Measurements from ENCODE around the gene NTM. TPM values are rescaled to one million over a fixed set of nuclear protein-coding genes. Genes with fewer than 3 reads are reported as not detected.

NTM gene
- total and polyA plus RNA-seq, 4 experiments from 2014 or later, result not detected

GRCh38 chr11:131537748-131538147, 167.3 kb downstream of the NTM start:
- POLR2A ChIA-PET (ENCODE audit: partially characterized antibody), result no interaction called here
- no peaks in the 10 kb centered on the region for H3K36me3 ChIP-seq (ENCODE audit: insufficient read depth, low read length)
- H3K27ac Mint-ChIP-seq, result no peak overlapping the region
- no peak overlapping the region for H3K4me3 Mint-ChIP-seq
- H3K4me1 Mint-ChIP-seq, result no peaks in the 10 kb centered on the region
- intact Hi-C loops (cut with micrococcal nuclease), result no loop called here
- no peaks in the 10 kb centered on the region for H3K4me1 ChIP-seq (ENCODE audit: insufficient read depth, low read length)
- H3K4me3 ChIP-seq (ENCODE audit: low read length in 2 of 2), result no peak overlapping the region
- no peak for DNase-seq
- H3K27me3 Mint-ChIP-seq, result peaks cover 0 to 3% of the 10 kb centered on the region in 2 donors
- H3K27ac ChIP-seq (ENCODE audit: low read depth, low read length), result no peak overlapping the region
- H3K9me3 Mint-ChIP-seq, result peaks cover 0 to 8% (median 2%) of the 10 kb centered on the region in 8 donors
- no peaks in the 10 kb centered on the region for H3K36me3 Mint-ChIP-seq
- no peaks in the 10 kb centered on the region for H3K9me3 ChIP-seq (ENCODE audit: control insufficient read depth in 1 of 2, low read length in 2 of 2)
- CTCF ChIA-PET (ENCODE audit: partially characterized antibody), result no interaction called here
- H3K27me3 ChIP-seq (ENCODE audit: insufficient read depth, low read length), result no peaks in the 10 kb centered on the region

- ChIA-PET POLR2A (ENCODE audit: partially characterized antibody) (no interaction called here), CTCF (ENCODE audit: partially characterized antibody) (interaction anchor here (0.6 kb wide), 1 partner anchor 11 kb away, joined by 3 read pairs; no protein-coding TSS in a partner anchor)
- Mint-ChIP-seq H3K9me3 (peaks cover 0 to 8% (median 2%) of the 10 kb centered on the region in 8 donors), H3K36me3 (no peaks in the 10 kb centered on the region), H3K4me3 (no peak overlapping the region), H3K27ac (no peak overlapping the region), H3K4me1 (no peaks in the 10 kb centered on the region), H3K27me3 (peaks cover 0 to 5% of the 10 kb centered on the region in 2 donors)
- H3K36me3 ChIP-seq (ENCODE audit: insufficient read depth, low read length), result no peaks in the 10 kb centered on the region
- no peak overlapping the region for H3K4me3 ChIP-seq (ENCODE audit: low read length in 2 of 2)
- no peaks in the 10 kb centered on the region for H3K9me3 ChIP-seq (ENCODE audit: control insufficient read depth in 1 of 2, low read length in 2 of 2)
- no peak overlapping the region for H3K27ac ChIP-seq (ENCODE audit: low read depth, low read length)
- no peak for DNase-seq
- intact Hi-C loops (cut with micrococcal nuclease), result no loop called here
- no peaks in the 10 kb centered on the region for H3K27me3 ChIP-seq (ENCODE audit: insufficient read depth, low read length)
- no peaks in the 10 kb centered on the region for H3K4me1 ChIP-seq (ENCODE audit: insufficient read depth, low read length)
These were observed 167.9 kb downstream of the NTM start for GRCh38 chr11:131538322-131538721.

- peaks cover 0 to 6% of the 10 kb centered on the region in 2 donors for H3K27me3 Mint-ChIP-seq
- no peak overlapping the region for H3K4me3 Mint-ChIP-seq
- Histone ChIP-seq H3K27me3 (ENCODE audit: insufficient read depth, low read length) (no peaks in the 10 kb centered on the region), H3K4me3 (ENCODE audit: low read length in 2 of 2) (no peak overlapping the region), H3K27ac (ENCODE audit: low read depth, low read length) (no peak overlapping the region), H3K9me3 (ENCODE audit: control insufficient read depth in 1 of 2, low read length in 2 of 2) (no peaks in the 10 kb centered on the region), H3K36me3 (ENCODE audit: insufficient read depth, low read length) (no peaks in the 10 kb centered on the region), H3K4me1 (ENCODE audit: insufficient read depth, low read length) (no peaks in the 10 kb centered on the region)
- CTCF ChIA-PET (ENCODE audit: partially characterized antibody), result no interaction called here
- H3K4me1 Mint-ChIP-seq, result no peaks in the 10 kb centered on the region
- intact Hi-C loops (cut with micrococcal nuclease), result no loop called here
- POLR2A ChIA-PET (ENCODE audit: partially characterized antibody), result no interaction called here
- H3K27ac Mint-ChIP-seq, result no peak overlapping the region
- H3K9me3 Mint-ChIP-seq, result peaks cover 0 to 8% (median under 1%) of the 10 kb centered on the region in 8 donors
- no peak for DNase-seq
- no peaks in the 10 kb centered on the region for H3K36me3 Mint-ChIP-seq
These were observed 170.3 kb downstream of the NTM start for GRCh38 chr11:131540676-131541075.

GRCh38 chr11:131543389-131544025, 173.1 kb downstream of the NTM start:
- H3K27me3 Mint-ChIP-seq, result peaks cover 2 to 6% of the 10 kb centered on the region in 2 donors
- POLR2A ChIA-PET (ENCODE audit: partially characterized antibody), result no interaction called here
- H3K9me3 ChIP-seq (ENCODE audit: control insufficient read depth in 1 of 2, low read length in 2 of 2), result no peaks in the 10 kb centered on the region
- H3K4me1 ChIP-seq (ENCODE audit: insufficient read depth, low read length), result no peaks in the 10 kb centered on the region
- no peak overlapping the region for H3K27ac Mint-ChIP-seq
- H3K4me3 ChIP-seq (ENCODE audit: low read length in 2 of 2), result no peak overlapping the region
- H3K27me3 ChIP-seq (ENCODE audit: insufficient read depth, low read length), result no peaks in the 10 kb centered on the region
- H3K4me3 Mint-ChIP-seq, result no peak overlapping the region
- intact Hi-C loops (cut with micrococcal nuclease), result no loop called here
- H3K9me3 Mint-ChIP-seq, result peaks cover 0 to 8% (median 2%) of the 10 kb centered on the region in 8 donors
- H3K4me1 Mint-ChIP-seq, result no peaks in the 10 kb centered on the region
- no peaks in the 10 kb centered on the region for H3K36me3 ChIP-seq (ENCODE audit: insufficient read depth, low read length)
- CTCF ChIA-PET (ENCODE audit: partially characterized antibody), result no interaction called here
- no peaks in the 10 kb centered on the region for H3K36me3 Mint-ChIP-seq
- DNase-seq, result no peak
- no peak overlapping the region for H3K27ac ChIP-seq (ENCODE audit: low read depth, low read length)

- Mint-ChIP-seq H3K27ac (no peak overlapping the region), H3K4me3 (no peak overlapping the region), H3K36me3 (no peaks in the 10 kb centered on the region), H3K9me3 (peaks cover 0 to 8% (median 2%) of the 10 kb centered on the region in 8 donors), H3K27me3 (peaks cover 2 to 4% of the 10 kb centered on the region in 2 donors), H3K4me1 (no peaks in the 10 kb centered on the region)
- Histone ChIP-seq H3K27ac (ENCODE audit: low read depth, low read length) (no peak overlapping the region), H3K36me3 (ENCODE audit: insufficient read depth, low read length) (no peaks in the 10 kb centered on the region), H3K9me3 (ENCODE audit: control insufficient read depth in 1 of 2, low read length in 2 of 2) (no peaks in the 10 kb centered on the region), H3K4me1 (ENCODE audit: insufficient read depth, low read length) (no peaks in the 10 kb centered on the region), H3K27me3 (ENCODE audit: insufficient read depth, low read length) (no peaks in the 10 kb centered on the region), H3K4me3 (ENCODE audit: low read length in 2 of 2) (no peak overlapping the region)
- DNase-seq, result no peak
- CTCF ChIA-PET (ENCODE audit: partially characterized antibody), result no interaction called here
- POLR2A ChIA-PET (ENCODE audit: partially characterized antibody), result no interaction called here
- intact Hi-C loops (cut with micrococcal nuclease), result no loop called here
These were observed 174.2 kb downstream of the NTM start for GRCh38 chr11:131544591-131544990.

GRCh38 chr11:131546218-131546895, 175.9 kb downstream of the NTM start:
- no peak overlapping the region for H3K27ac Mint-ChIP-seq
- peaks cover 0 to 7% (median under 1%) of the 10 kb centered on the region in 8 donors for H3K9me3 Mint-ChIP-seq
- H3K36me3 Mint-ChIP-seq, result no peaks in the 10 kb centered on the region
- no peaks in the 10 kb centered on the region for H3K27me3 ChIP-seq (ENCODE audit: insufficient read depth, low read length)
- no peak for DNase-seq
- no peaks in the 10 kb centered on the region for H3K4me1 Mint-ChIP-seq
- H3K4me1 ChIP-seq (ENCODE audit: insufficient read depth, low read length), result no peaks in the 10 kb centered on the region
- H3K27me3 Mint-ChIP-seq, result peaks cover 2 to 4% of the 10 kb centered on the region in 2 donors
- intact Hi-C loops (cut with micrococcal nuclease), result no loop called here
- H3K36me3 ChIP-seq (ENCODE audit: insufficient read depth, low read length), result no peaks in the 10 kb centered on the region
- H3K9me3 ChIP-seq (ENCODE audit: control insufficient read depth in 1 of 2, low read length in 2 of 2), result no peaks in the 10 kb centered on the region
- no peak overlapping the region for H3K27ac ChIP-seq (ENCODE audit: low read depth, low read length)
- CTCF ChIA-PET (ENCODE audit: partially characterized antibody), result no interaction called here
- H3K4me3 Mint-ChIP-seq, result no peak overlapping the region
- POLR2A ChIA-PET (ENCODE audit: partially characterized antibody), result no interaction called here
- H3K4me3 ChIP-seq (ENCODE audit: low read length in 2 of 2), result no peak overlapping the region

GRCh38 chr11:131549099-131549498, 178.7 kb downstream of the NTM start:
- Mint-ChIP-seq H3K9me3 (peaks cover 0 to 10% (median 0%) of the 10 kb centered on the region in 8 donors), H3K27ac (no peak overlapping the region), H3K27me3 (peaks cover 1 to 2% of the 10 kb centered on the region in 2 donors), H3K4me1 (no peaks in the 10 kb centered on the region), H3K4me3 (no peak overlapping the region), H3K36me3 (no peaks in the 10 kb centered on the region)
- POLR2A ChIA-PET (ENCODE audit: partially characterized antibody), result no interaction called here
- H3K9me3 ChIP-seq (ENCODE audit: control insufficient read depth in 1 of 2, low read length in 2 of 2), result no peaks in the 10 kb centered on the region
- no peaks in the 10 kb centered on the region for H3K27me3 ChIP-seq (ENCODE audit: insufficient read depth, low read length)
- intact Hi-C loops (cut with micrococcal nuclease), result no loop called here
- no peaks in the 10 kb centered on the region for H3K36me3 ChIP-seq (ENCODE audit: insufficient read depth, low read length)
- DNase-seq, result no peak
- no peaks in the 10 kb centered on the region for H3K4me1 ChIP-seq (ENCODE audit: insufficient read depth, low read length)
- CTCF ChIA-PET (ENCODE audit: partially characterized antibody), result no interaction called here
- H3K27ac ChIP-seq (ENCODE audit: low read depth, low read length), result no peak overlapping the region
- no peak overlapping the region for H3K4me3 ChIP-seq (ENCODE audit: low read length in 2 of 2)

Measured in CD4-positive, alpha-beta memory T cell (primary cell).